PC-3 (cell line): ENCODE results near the gene CLN6.

Experiments used
- CTCF ChIP-seq: fragments of 300-600 bp; sonication (generic); conservative IDR thresholded peaks from 2 replicates; pipeline ENCODE4 v1.5.1; 2017; ENCODE audit warnings: antibody characterized with exemption, low read depth, mild to moderate bottlenecking, low read length
- EZH2phosphoT487 ChIP-seq: fragments of 300-600 bp; sonication (generic); IDR thresholded peaks from 2 replicates; pipeline ENCODE4 v1.6.1; 2018; ENCODE audit warnings: mild to moderate bottlenecking, antibody characterized with exemption, low read length, borderline replicate concordance

- TF ChIP-seq EZH2phosphoT487, result no peak
- no peak for TF ChIP-seq CTCF
Measured at GRCh38 chr15:68218847-68219798, 10.4 kb downstream of the CLN6 start.
